ENCODE results near the gene SOST.
"Not testable (repeated sequence)": the region's sequence is repeated elsewhere in the genome, so short reads cannot be mapped to it uniquely, and the experiment has no call there.

Gene SOST

DNA sequence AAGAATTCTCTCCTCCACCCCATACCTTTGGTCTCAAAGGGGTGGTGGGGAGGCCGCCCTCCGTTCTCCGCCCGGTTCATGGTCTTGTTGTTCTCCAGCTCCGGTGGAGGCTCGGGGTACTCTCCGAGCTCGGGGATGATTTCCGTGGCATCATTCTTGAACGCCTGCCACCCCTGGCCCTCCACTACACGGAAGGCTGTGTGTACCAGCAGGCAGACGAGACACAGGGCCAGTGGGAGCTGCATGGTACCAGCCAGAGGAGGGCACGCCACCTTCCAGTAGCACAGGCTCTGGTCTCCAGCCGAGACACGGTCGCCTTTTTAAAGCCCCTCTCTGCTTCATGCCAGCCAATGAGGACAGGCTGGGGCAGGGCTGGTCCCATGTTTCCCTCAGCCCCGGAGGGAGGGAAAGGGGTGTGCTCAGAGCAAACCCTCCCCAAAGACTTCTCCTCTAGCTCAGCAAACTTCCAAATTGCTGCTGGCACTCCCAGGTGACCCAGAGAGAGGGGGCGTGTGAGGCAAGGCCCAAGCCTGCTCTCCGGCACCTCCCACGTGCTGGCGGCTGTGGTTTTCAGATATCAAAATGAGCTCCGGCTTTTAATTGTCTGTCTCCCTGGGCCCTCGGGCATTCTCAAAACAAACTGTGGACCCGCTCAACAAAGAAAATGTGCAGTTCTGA, at the start of gene SOST:
Gene SOST (minus strand): TSS at position 295 of the 678 bp plus-strand sequence. CDS start 50 bp downstream, at position 245.
- DNase-seq (ENCODE audit: low spot score): no peak

DNA sequence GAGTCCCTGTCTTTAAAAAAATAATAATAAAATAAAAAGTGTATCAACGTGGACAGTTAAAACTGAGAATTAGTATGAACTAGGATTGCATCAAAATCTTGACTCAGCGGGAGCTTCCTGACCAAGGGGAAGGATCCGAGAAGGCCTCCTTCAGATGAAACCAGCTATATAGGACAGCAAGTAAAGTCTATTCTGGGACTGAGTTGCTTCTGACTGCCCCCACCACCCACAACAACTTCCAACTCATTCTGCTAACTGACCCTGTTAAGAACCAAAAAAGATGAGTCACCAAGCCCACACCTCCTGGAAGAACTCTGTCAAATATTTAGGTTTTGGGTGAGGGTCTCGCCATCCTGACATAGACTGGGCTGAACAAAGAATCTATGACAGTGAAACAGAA, 49.5 kb upstream of the SOST start:
- no peak for DNase-seq (ENCODE audit: low spot score)

DNA sequence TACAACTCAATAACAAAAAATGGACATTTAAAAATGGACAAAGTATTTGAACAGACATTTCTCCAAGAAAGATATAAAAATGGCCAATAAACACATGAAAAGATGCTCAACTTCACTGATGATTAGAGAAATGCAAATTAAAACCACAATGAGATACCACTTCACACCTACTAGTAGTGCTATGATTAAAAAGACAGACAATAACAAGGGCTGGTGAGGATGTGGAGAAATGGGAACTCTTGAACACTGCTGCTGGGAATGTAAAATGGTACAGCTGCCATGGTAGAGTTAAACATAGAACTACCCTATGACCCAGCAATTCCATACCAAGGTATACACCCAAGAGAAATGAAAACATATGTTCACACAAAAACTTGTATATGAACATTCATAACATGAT, 46.5 kb upstream of the SOST start:
- no peak for DNase-seq (ENCODE audit: low spot score)

DNA sequence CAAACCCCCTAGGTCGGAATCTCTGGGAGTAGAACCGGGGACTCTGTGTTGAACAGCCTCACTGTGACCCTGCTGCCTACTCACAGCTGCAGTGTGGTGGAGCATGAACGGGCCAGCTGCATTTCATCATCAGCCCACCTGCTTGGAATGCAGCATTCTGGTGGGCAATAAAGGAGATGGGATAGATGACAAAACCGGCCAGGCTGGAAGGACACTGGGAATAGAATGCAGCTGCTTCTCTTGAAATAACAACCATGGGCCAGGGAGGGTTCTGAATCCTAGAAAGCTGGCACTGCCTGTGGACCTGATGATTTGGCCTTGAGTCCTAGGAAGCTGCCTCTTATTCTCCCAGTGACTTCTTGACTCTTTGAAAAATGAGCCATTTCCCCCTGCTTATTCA, 45.2 kb upstream of the SOST start:
- peak; percentile 31 for DNase-seq (ENCODE audit: low spot score)

DNA sequence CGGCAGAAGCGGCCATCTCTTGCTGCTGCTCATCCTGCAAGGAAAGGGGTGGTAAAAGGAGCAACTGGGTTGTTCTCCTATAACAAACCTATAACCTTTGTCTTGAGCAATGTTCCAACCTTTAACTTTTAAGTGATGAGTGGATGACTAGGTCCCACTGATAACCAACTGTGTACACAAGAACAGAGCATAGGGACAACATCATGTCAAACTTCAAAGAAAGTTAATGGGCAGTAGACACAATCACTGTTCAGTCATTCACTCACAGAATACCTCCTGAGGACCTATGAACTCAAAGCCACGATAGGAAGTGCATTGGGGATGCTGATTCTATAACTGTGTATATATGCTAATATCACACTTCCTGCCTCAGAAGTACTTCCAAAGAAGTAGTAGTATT, 43.3 kb upstream of the SOST start:
- no peak for DNase-seq (ENCODE audit: low spot score)

DNA sequence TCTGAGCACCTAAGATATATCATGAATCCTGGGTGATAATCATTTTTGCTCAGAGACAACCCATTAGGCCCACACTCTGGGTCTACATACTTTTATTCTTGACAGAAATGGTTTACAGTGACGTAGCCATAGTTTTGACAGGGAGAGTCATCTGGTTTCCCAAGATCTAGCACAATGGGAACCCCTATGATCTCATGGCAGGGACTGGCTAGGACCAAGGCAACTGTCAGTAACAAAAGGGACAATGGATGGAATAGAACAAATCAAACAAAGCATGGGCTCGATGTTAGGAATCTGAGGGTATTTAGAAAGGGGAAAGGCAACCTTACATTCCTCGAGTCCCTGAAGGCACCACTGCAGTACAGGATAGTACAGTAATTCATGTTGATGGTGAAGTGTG, 42.1 kb upstream of the SOST start:
- DNase-seq (ENCODE audit: low spot score): no peak

DNA sequence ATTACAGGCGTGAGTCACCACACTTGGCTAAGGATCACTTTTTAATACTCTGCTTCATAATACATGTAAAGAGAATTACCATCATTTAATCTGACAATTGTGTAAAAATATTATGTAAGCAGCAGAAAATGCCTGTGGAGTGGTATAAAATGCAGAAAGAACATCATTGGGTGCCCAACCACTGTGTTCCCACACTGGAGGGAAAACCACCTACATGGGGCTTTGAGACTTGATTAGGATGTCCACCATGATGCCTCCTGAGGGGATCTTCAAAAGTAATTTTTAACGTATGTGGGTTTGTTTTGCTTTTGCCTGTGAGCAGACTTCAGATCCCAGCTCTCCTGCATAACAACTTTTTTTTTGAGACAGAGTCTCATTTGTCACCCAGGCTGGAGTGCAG, 40.5 kb upstream of the SOST start:
- DNase-seq (ENCODE audit: low spot score): no peak

DNA sequence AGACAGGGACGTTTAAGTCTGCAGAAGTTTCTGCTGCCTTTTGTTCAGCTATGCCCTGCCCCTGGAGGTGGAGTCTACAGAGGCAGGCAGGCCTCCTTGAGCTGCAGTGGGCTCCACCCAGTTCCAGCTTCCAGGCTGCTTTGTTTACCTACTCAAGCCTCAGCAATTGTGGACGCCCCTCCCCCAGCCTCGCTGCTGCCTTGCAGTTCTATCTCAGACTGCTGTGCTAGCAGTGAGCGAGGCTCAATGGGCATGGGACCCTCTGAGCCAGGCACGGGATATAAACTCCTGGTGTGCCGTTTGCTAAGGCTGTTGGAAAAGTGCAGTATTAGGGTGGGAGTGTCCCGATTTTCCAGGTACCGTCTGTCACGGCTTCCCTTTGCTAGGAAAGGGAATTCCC, 39.4 kb upstream of the SOST start:
- not testable (repeated sequence) for DNase-seq (ENCODE audit: low spot score)

DNA sequence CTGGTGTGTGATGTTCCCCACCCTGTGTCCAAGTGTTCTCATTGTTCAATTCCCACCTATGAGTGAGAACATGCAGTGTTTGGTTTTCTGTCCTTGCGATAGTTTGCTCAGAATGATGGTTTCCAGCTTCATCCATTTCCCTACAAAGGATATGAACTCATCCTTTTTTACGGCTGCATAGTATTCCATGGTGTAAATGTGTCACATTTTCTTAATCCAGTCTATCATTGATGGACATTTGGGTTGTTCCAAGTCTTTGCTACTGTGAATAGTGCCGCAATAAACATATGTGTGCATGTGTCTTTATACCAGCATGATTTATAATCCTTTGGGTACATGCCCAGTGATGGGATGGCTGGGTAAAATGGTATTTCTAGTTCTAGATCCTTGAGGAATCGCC, 34.1 kb upstream of the SOST start:
- not testable (repeated sequence) for DNase-seq (ENCODE audit: low spot score)

DNA sequence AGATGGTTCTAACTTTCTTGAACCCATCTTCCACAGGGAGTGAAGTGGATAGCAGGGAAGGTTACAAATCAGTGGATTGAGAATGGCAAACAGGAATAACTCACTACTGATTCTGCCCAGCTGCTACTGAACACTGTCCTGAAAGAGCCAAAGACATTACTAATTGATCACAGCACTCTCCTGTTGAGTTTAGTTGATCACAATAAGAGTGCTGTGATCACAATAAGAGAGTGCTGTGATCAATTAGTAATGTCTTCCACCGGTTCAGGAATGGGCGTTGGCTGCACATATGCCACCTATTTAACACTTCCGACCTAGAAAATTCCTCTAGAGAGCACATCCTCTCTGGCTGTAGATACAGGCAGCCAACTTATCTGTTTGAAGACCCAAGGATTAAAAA, 33.0 kb upstream of the SOST start:
- DNase-seq (ENCODE audit: low spot score): no peak

DNA sequence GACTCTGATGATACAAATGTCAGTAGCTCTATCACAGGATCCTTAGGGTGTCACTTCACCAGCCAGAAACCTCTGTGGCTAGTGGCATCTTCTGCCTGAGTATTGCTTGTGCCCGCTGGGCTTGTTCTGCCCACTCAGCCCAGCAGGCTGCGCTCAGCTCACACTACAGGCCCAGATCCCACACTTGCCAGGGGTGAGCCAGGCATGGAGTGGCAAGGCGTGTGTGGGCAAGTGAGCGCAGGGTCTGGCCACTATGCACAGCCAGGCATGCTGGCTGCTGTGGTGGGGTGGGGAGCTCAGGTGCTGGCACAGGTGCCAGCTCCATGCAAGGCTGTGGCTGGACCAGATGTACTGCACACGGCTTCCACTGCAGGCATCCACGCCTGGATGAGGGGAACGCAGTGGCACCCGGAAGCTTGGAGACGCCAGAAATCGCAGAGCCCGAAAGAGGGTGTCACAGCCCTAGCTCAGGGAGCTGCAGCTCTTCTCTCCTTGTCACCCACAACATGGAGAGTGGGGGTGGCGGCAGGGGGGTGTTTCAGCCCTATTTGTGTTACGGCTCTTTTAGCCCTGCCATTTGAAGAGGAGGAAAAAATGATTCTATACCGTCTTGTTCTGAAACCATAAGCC, 31.8 kb upstream of the SOST start:
- DNase-seq (ENCODE audit: low spot score): no peak

DNA sequence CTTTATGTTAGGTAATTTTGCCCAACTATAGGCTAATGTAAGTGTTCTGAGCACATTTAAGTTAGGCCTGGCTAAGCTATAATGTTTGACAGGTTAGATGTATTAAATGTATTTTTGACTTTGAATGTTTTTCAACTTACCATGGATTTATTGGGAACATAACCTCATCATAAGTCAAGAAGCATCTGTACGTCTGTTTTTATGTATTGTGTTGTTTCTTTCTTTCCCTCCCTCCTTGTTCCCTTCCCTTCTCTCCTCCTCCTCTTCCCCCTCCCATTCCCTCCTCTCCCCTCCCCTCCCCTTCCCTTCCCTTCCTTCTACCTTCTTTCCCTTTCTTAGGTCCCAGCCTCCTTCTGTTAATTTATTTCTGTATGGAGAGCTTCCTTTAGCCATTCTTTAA, 30.9 kb upstream of the SOST start:
- DNase-seq (ENCODE audit: low spot score): no peak

DNA sequence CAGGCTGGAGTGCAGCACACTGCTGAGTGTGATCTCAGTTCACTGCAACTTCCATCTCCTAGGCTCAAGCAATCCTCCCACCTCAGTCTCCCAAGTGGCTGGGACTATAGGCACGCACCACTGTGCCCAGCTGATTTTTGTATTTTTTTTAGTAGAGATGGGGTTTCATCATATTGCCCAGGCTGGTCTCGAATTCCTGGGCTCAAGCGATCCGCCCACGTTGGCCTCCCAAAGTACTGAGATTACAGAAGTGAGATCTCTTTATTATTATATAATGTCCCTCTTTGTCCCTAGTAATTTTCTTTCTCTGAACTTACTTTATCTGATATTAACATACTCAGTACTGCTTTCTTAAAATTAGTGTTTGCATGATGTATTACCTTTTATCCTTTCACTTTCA, 29.9 kb upstream of the SOST start:
- no peak for DNase-seq (ENCODE audit: low spot score)

DNA sequence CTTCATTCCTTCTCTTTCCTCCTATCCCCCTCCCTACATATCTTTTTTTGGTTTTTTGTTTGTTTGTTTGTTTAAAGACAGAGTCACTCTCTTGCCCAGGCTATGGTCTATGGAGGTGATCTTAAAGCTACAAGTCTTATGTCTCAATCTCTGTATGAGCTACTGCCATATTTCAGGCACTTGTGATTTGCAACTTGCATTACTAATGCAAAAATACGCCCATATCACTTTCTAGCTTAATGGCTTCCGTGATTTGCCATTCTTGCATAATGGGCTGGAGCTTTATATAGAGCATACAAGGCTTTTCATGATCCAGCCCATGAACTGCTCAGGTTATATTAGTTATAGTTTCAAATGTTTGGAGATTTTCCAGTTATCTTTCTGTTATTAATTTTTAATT, 29.1 kb upstream of the SOST start:
- DNase-seq (ENCODE audit: low spot score): no peak

DNA sequence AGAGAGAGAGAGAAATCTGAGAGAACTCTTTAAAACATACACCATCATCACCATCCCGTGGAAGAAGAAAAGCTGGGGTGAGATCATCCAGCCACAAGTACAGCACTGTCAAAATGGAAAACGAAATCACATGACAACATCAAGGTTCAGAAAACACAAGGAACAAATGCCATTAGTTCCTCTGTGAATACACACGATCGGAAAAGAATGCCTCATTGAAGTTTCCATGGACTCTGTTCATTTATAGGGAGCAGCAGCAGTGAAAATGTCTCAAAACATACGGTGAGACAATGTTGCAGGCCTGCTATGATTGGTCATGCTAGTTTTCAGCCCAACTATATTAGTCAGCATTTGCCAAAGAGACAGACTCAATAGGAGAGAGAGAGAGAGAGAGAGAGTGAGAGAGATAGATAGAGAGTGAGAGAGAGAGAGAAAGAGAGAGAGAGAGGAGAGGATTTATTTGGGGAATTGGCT, 26.1 kb upstream of the SOST start:
- DNase-seq (ENCODE audit: low spot score): peak; percentile 58

DNA sequence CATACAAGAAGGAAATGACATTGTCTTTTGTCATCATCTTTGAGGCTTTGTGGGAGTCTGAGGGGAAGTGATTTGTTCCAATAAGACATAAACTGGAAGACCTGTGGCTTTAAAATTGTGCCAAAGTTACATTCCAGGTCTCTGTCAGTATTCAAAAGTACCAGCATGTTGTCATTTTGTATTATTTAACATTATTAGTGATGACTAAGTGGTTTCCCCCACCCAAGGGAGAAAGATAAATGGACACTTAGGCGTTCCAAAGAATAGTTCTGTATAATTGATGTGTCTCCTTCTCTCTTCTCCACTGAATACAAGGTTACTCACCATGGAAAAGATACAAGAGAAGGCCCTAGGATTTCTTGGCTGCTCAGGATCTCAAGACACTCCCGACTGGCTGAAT, 25.5 kb upstream of the SOST start:
- no peak for DNase-seq (ENCODE audit: low spot score)

DNA sequence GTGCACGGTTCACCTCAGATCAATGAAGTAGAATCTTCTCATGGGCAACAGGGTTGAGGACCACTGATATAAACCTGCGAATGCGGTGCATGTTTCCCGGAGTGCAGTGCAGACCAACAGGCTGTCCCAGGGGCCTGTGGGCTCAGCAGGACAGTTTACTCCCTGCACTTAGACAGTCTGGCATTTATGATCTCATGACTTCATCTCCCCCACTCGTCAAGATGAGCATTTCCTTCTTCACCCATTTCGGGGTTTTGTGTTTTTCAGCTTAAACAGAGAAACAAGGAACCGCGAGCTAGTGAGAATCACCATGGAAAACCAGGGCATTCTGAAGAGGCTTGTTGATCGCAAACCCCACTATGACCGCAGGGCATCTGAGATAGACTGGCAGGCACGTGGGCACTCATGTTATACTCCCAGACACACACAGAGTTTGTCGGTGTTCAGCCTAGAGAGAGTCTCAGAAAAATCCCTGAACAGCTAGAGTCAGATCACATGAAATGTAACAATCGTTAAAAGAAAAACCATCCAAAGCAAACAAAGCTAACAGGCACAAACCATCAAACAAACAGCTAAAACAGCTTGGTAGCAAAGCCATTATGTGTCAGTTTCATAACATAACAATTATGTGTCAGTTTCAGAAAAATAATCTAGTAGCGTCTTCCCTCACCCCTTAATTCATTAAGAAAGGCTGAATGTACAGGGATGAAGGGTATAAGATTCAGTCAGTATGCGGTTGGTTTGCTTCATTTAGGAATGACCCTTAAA, 24.5 kb upstream of the SOST start:
- DNase-seq (ENCODE audit: low spot score): no peak

DNA sequence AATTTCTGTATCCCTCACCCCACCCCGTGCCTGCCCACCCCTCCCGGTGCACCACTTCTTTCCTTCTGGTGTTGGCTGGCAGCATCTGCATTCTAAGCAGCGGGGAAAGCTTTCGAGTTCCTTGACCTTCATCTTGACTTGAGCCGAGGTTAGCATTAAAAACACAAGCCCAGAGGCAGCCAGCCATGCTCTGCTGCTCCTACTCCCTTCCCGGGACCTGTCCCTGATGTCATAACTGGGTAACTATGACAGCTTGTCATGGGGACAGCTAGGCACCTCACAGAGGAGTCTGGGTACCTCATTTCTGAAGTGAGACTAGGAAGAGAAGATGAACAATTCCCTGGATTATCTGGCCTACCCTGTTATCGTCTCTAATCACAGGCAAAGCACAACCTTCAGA, 21.5 kb upstream of the SOST start, which contains the start of gene CFAP97D1:
Gene CFAP97D1 (plus strand): TSS at position 301 of the 400 bp plus-strand sequence. CDS start 28 bp downstream, at position 329.
- DNase-seq (ENCODE audit: low spot score): no peak

DNA sequence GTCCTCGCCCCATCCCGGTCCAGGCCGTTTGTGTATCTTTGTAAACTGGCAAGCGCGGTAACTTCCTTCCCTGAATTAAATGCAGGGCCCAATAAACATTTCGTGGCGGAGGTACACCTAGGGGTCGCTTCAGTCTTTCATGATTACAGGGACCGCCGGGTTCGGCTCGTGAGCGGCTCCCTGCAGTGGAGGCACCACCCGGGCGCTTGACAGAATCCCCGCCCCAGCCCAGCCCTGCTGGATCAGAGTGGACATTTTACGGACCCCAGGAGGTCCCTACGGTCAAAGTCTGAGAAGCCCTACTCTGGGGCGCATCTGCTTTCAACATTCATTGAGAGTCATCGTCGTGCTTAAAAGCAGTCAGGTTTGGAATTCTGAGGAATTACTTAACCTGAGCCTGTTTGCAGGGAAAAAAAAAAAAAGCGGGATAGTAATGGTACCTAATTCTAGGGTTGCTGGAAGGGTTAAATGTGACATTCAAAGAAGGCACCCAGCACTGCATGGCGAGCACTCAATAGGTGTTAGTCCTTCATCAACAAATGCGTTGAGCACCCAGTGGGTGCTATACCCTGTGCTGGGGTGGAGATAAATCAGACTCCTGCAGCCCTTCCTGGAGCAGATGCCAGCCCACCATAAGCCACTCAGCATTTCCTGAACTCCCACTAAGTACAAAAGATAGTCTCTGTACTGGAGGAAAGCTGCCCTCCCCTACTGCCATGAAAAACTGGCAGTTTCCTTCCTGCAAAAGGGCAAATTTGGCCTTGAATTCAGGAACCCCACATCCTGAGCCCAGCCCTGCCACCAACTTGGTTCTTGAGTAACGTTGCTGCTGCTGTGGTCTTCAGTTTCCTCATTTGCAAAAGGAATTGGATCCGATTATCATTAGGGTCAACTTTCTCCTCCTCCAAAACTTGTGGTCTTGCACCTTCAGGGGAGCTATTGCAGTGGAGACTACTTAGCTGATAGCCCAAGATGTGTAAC, 20.8 kb upstream of the SOST start:
- DNase-seq (ENCODE audit: low spot score): no peak

DNA sequence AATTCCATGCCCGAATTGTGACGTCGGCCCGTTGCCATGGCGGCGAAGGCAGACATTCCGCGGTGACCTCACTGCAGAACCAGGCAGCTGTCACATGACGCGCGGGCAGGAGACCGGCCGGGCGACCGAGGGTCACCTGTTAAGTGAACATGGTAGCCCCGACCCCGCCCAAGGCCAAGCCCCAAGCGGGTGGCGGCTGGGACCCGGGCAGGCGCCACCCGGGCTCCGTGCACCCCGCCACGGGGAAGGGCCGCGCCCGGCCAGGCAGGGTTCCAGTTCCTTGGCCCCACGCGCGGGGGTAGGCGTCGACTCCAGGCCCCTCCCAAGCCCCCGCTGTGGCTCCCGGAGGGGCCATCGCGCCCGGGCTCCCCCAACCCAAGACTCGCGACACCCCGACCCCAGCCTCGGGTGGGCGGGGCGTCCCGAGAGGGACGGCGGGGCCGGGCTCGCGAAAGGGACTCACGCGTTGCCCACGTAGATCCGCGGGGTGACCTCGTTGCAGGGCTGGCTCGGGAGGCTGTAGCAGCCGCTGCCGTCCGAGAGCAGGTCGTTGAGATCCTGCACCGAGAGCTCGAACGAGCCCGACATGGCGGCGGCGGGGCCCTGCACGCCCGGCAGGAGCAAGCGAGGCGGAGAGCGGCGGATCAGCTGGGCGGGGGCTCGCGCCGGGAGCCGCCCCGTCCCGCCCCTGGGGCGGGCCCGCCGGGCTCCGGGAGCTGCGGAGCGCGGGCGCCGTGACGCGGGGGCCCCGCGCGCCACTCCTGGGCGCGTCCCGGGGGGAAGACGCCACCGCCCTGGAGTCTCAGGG, 19.9 kb upstream of the SOST start, which contains the start of gene DUSP3:
Gene DUSP3 (minus strand): TSS at position 641 of the 808 bp plus-strand sequence. CDS start 53 bp downstream, at position 588.
- peak; percentile 93 for DNase-seq (ENCODE audit: low spot score)

Data from hepatic stellate cell (primary cell).